GM12865 (cell line): ENCODE data around the gene TXNDC15.
"Not testable (repeated sequence)": the region's sequence is repeated elsewhere in the genome, so short reads cannot be mapped to it uniquely, and the experiment has no call there.

Source experiments
- DNase-seq: peaks from one replicate; pipeline ENCODE4 v3.0.0; 2010; ENCODE audit warnings: low read depth
- H3K4me3 ChIP-seq: 2 replicates; pipeline ENCODE4 v1.5.1; 2011; ENCODE audit warnings: mild to moderate bottlenecking, low read depth, low read length, control low read depth
- CTCF ChIP-seq: IDR thresholded peaks from 2 replicates; pipeline ENCODE4 v1.5.1; 2011; ENCODE audit warnings: low read length, control low read depth, low read depth, inconsistent platforms; ENCODE audit not compliant: insufficient read depth; ENCODE audit errors: missing control alignments

The TXNDC15 gene

GRCh38 chr5:134902071-134902801 is 28.1 kb downstream of the TXNDC15 start:
- TF ChIP-seq CTCF: no peak
- H3K4me3 ChIP-seq: no peak overlapping the region
- DNase-seq: peak; percentile 81

GRCh38 chr5:134904610-134905245 is 30.6 kb downstream of the TXNDC15 start, which contains the start of gene PCBD2:
Gene PCBD2, plus strand, starts transcription at chr5:134905131. Its CDS starts 9 bp downstream, at chr5:134905140.
- peak within 1 kb of the TSS; percentile 79 for H3K4me3 ChIP-seq
- DNase-seq: peak; percentile 97
- peak; percentile 98 for TF ChIP-seq CTCF

GRCh38 chr5:134905246-134905996 is 31.2 kb downstream of the TXNDC15 start:
- TF ChIP-seq CTCF: peak; percentile 59

GRCh38 chr5:134906811-134907210 is 32.6 kb downstream of the TXNDC15 start:
- no peak for TF ChIP-seq CTCF
- DNase-seq: no peak
- H3K4me3 ChIP-seq: no peak overlapping the region

More at GRCh38 chr5:134905246-134905996, 31.2 kb downstream of the TXNDC15 start:
- H3K4me3 ChIP-seq: peak overlapping the region; percentile 79
- peak; percentile 85 for DNase-seq

- H3K4me3 ChIP-seq, DNase-seq: not testable (repeated sequence)
Measured at GRCh38 chr5:134910752-134911151, 36.6 kb downstream of the TXNDC15 start.

DNA sequence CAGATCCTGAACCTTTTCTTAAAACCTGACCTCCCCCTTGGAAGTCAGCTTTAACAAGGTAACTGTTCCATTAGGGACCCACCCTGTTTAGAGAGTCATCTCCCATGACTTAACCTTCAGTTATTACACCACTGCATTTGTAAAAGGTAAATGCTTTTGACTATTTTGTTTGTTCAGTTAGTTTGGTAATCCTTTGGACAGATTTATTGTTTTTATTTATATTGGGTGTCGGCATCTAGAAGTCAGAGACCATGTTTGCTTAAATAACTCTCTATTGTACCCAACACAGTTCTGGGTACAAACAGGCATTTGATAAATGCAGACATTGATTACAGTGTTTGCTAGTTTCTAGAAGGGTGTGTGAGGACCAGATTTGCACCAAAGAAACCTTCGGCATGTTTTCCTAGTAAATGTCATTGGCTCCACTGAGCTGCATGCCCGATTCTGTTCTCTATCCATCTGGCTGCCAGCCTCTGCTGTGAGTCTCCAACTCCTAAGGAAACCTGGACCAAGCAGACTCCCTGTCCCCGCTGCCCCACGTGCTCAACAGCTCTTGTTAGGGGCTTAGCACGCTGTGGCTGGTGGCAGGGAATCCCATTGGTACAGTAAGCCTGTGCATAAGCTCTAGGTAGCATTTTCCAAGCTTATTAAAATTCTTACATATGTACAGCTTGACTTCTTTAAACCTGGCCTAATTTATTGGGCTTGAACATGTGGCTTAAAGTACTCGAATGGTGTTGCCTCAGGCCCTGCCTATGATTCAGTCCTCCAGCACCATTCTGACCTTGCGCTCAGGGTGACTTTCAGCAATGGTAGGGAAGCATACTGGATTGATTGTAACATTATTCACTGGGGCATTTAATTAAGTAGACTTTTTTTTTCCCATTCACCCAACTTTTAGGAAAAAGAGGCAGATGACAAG is 37.4 kb downstream of the TXNDC15 start:
- no peak for DNase-seq
- TF ChIP-seq CTCF: no peak
- H3K4me3 ChIP-seq: no peak overlapping the region
